Endothelial cell of umbilical vein (primary cell): ENCODE data around the gene MSH4. TPM values are rescaled to one million over a fixed set of nuclear protein-coding genes. Genes with fewer than 3 reads are reported as not detected.
A peak's percentile ranks its signal among the peaks of the same experiment; 100 is the strongest.

Source experiments
- BruUV-seq: library from RNA; stranded (reverse); fragments of 400-500 nt; replicated peaks from 2 replicates; lab custom pipeline; 2021; lab: Mats Ljungman, UMichigan
- CTCF ChIA-PET: fragments of 300-600, 350-600 bp; sonication (Branson Sonifier 250); formaldehyde crosslinking; loops from one replicate; lab custom pipeline; 2021; ENCODE audit warnings: antibody characterized with exemption, inconsistent platforms; lab: Charles Lee
- POLR2A ChIA-PET: fragments of 300-600, 350-600 bp; sonication (Branson Sonifier 250); formaldehyde crosslinking; loops from one replicate; lab custom pipeline; 2021; ENCODE audit warnings: antibody characterized with exemption, inconsistent platforms; lab: Charles Lee
- DNase-seq: peaks from one replicate; pipeline ENCODE4 v3.0.0-alpha.2; 2011; ENCODE audit warnings: low read depth, low spot score
- FAIRE-seq: peaks from 2 replicates; lab custom pipeline; 2011; peaks lifted over from hg19 to GRCh38; lab: Jason Lieb, UNC
- H2AFZ ChIP-seq: 2 replicates; pipeline ENCODE4 v1.6.0; 2012; ENCODE audit warnings: low read depth, low read length, control low read depth, inconsistent platforms
- H3K27ac ChIP-seq: 2 replicates; pipeline ENCODE4 v1.5.1; 2011; ENCODE audit warnings: low read depth, mild to moderate bottlenecking, control low read depth, low read length, moderate library complexity; ENCODE audit not compliant: insufficient read depth
- H3K27me3 ChIP-seq, 2 experiments: 2 replicates each; pipeline versions ENCODE4 v1.6.0 to v1.6.1; 2011; ENCODE audit warnings: low read length in 2 of 2, mixed read lengths in 1 of 2; ENCODE audit not compliant: control insufficient read depth in 2 of 2, insufficient read depth in 2 of 2
- H3K36me3 ChIP-seq, 2 experiments: 2 replicates in 1 of 2; 3 replicates in 1 of 2; pipeline ENCODE4 v1.5.1; 2011; ENCODE audit warnings: low read length in 2 of 2, mild to moderate bottlenecking in 1 of 2, moderate library complexity in 1 of 2; ENCODE audit not compliant: control insufficient read depth in 2 of 2, insufficient read depth in 2 of 2; ENCODE audit errors: extremely low read depth in 1 of 2
- H3K4me1 ChIP-seq: 3 replicates; pipeline ENCODE4 v1.5.1; 2011; ENCODE audit warnings: mild to moderate bottlenecking, low read length; ENCODE audit not compliant: control insufficient read depth, insufficient read depth; ENCODE audit errors: extremely low read depth
- H3K4me2 ChIP-seq: 2 replicates; pipeline ENCODE4 v1.6.1; 2011; ENCODE audit warnings: low read length, control low read depth, mixed read lengths; ENCODE audit not compliant: insufficient read depth
- H3K4me3 ChIP-seq, 3 experiments: fragments of 200-600 bp in 1 of 3; sonication (generic), shearing (Covaris generic) in 1 of 3; replicated peaks in 1 of 3; 2 replicates each; pipeline ENCODE4 v1.5.1; 2011 to 2016; ENCODE audit warnings: control low read depth in 3 of 3, low read length in 3 of 3, mild to moderate bottlenecking in 2 of 3, inconsistent platforms in 1 of 3, low read depth in 1 of 3, moderate library complexity in 1 of 3; ENCODE audit not compliant: insufficient read depth in 1 of 3
- H3K79me2 ChIP-seq: 2 replicates; pipeline ENCODE4 v1.6.0; 2012; ENCODE audit warnings: low read length, inconsistent platforms; ENCODE audit not compliant: control insufficient read depth, insufficient read depth
- H3K9ac ChIP-seq: replicated peaks from 2 replicates; pipeline ENCODE3; 2011; ENCODE audit warnings: low read length, control low read depth; ENCODE audit not compliant: insufficient read depth; ENCODE audit errors: extremely low read depth
- H3K9me1 ChIP-seq: replicated peaks from 3 replicates; pipeline ENCODE4 v1.6.0; 2011; ENCODE audit warnings: mild to moderate bottlenecking, low read length; ENCODE audit not compliant: control insufficient read depth, insufficient read depth; ENCODE audit errors: extremely low read depth
- H3K9me3 ChIP-seq: replicated peaks from 2 replicates; pipeline ENCODE4 v1.5.1; 2012; ENCODE audit warnings: low read length, inconsistent platforms; ENCODE audit not compliant: control insufficient read depth, insufficient read depth
- H4K20me1 ChIP-seq: replicated peaks from 2 replicates; pipeline ENCODE3; 2011; ENCODE audit warnings: mild to moderate bottlenecking, low read length; ENCODE audit not compliant: control insufficient read depth, insufficient read depth; ENCODE audit errors: extremely low read depth
- CTCF ChIP-seq, 2 donors: IDR thresholded peaks; 1 replicate in 1 of 2; 2 replicates in 1 of 2; pipeline ENCODE4 v1.5.1; 2011; ENCODE audit warnings: low read length in 2 of 2, mild to moderate bottlenecking in 2 of 2, moderate library complexity in 2 of 2, control low read depth in 1 of 2, inconsistent platforms in 1 of 2, low read depth in 1 of 2; ENCODE audit not compliant: insufficient read depth in 1 of 2; ENCODE audit errors: extremely low read depth in 1 of 2
- FOS ChIP-seq: IDR thresholded peaks from 2 replicates; pipeline ENCODE4 v1.6.1; 2011; ENCODE audit warnings: mild to moderate bottlenecking, low read length, moderate library complexity, borderline replicate concordance; ENCODE audit not compliant: insufficient read depth
- JUN ChIP-seq: IDR thresholded peaks from 2 replicates; pipeline ENCODE4 v1.6.1; 2011; ENCODE audit warnings: borderline replicate concordance, low read depth; ENCODE audit not compliant: insufficient read length, insufficient read depth
- POLR2A ChIP-seq: IDR thresholded peaks from 2 replicates; pipeline ENCODE4 v1.6.1; 2012; ENCODE audit warnings: low read depth, mild to moderate bottlenecking, control low read depth, low read length
- dilution Hi-C: fragments of 300-500 bp; cut with MboI; formaldehyde crosslinking; loops from one replicate; pipeline ENCODE4 v1.15.0; 2019; ENCODE audit warnings: low sequenced_read_pairs; ENCODE audit not compliant: extremely low pct_ligation_motif_present
- intact Hi-C: fragments of 100-400 bp; cut with micrococcal nuclease; formaldehyde crosslinking; loops from one replicate; pipeline ENCODE4 v1.10.0; 2022
- polyA plus RNA-seq, 4 experiments: library from polyadenylated mRNA; depleted of rRNA in 3 of 4; stranded (reverse) in 3 of 4; unstranded in 1 of 4; fragments of >200 nt; gene quantifications; 2 replicates each; pipeline versions ENCODE4 v1.2.1 to v1.2.3, GENCODE V29; 2011 to 2012; ENCODE audit warnings: missing spikeins in 1 of 4
- total RNA-seq: library from RNA; stranded (reverse); gene quantifications from 2 replicates; pipeline ENCODE4 v1.2.3, GENCODE V29; 2021

Gene MSH4
- total and polyA plus RNA-seq, 2 donors (not counting 3 experiments of a cell fraction or from before 2014, with no cell fraction given) = 0.01 to 0.29 TPM

GRCh38 chr1:75765697-75766355 is 30.9 kb upstream of the MSH4 start:
- no peaks in the 10 kb centered on the region for H3K27me3 ChIP-seq
- intact Hi-C loops (loop anchor here (1.0 to 2.0 kb wide), 2 partner anchors 20 to 41 kb away; partner anchors contain the start of genes ACADM and RABGGTB), dilution Hi-C loops (no loop called here)
- no peak overlapping the region for H2AFZ ChIP-seq
- peak overlapping the region; percentile 86 for H3K27ac ChIP-seq
- peaks cover 14% of the 10 kb centered on the region for H3K4me1 ChIP-seq
- H3K79me2 ChIP-seq = no peaks in the 10 kb centered on the region
- BruUV-seq = TSS peak; percentile 98
- ChIA-PET CTCF (interaction anchor here (0.7 kb wide), 1 partner anchor 13 kb away, joined by 3 read pairs; no protein-coding TSS in a partner anchor), POLR2A (interaction anchor here (0.6 to 1.2 kb wide), 2 partner anchors 20 to 96 kb away, joined by 3 to 4 read pairs; no protein-coding TSS in a partner anchor)
- FAIRE-seq (peak; percentile 54), DNase-seq (peak; percentile 78)
- H3K9ac ChIP-seq = peak overlapping the region; percentile 34
- no peaks in the 10 kb centered on the region for H4K20me1 ChIP-seq
- TF ChIP-seq FOS = peak; percentile 82
- TF ChIP-seq POLR2A = no peak
- peak; percentile 89 for TF ChIP-seq JUN
- H3K36me3 ChIP-seq = no peaks in the 10 kb centered on the region
- H3K9me3 ChIP-seq = no peaks in the 10 kb centered on the region
- H3K4me3 ChIP-seq = peak overlapping the region in 1 of 3 experiments; percentile 27
- no peaks in the 10 kb centered on the region for H3K9me1 ChIP-seq
- peak overlapping the region; percentile 87 for H3K4me2 ChIP-seq

- H3K79me2 ChIP-seq = no peaks in the 10 kb centered on the region
- H3K27me3 ChIP-seq = no peaks in the 10 kb centered on the region
- TF ChIP-seq FOS (no peak), POLR2A (no peak), CTCF (IDR thresholded peaks at IDR 0.05; ENCODE audit: extremely low read depth in 1 of 2, insufficient read depth in 1 of 2, low read depth in 1 of 2, low read length in 2 of 2) (no peak)
- FAIRE-seq (no peak), DNase-seq (no peak)
- no peak overlapping the region for H2AFZ ChIP-seq
- H3K27ac ChIP-seq = no peak overlapping the region
- H3K9me3 ChIP-seq = no peaks in the 10 kb centered on the region
- H3K4me3 ChIP-seq = no peak overlapping the region
- ChIA-PET CTCF (interaction anchor here (0.6 to 2.0 kb wide), 3 partner anchors 15 to 37 kb away, joined by 3 to 8 read pairs (median 3); partner anchors contain the start of gene RABGGTB), POLR2A (no interaction called here)
- dilution Hi-C loops (no loop called here), intact Hi-C loops (no loop called here)
- no peaks in the 10 kb centered on the region for H3K36me3 ChIP-seq
- H3K9me1 ChIP-seq = no peaks in the 10 kb centered on the region
- peaks cover 14% of the 10 kb centered on the region for H3K4me1 ChIP-seq
- H4K20me1 ChIP-seq = no peaks in the 10 kb centered on the region
- no peak overlapping the region for H3K4me2 ChIP-seq
- no peak overlapping the region for H3K9ac ChIP-seq
- no TSS peak for BruUV-seq
These were observed 28.7 kb upstream of the MSH4 start for GRCh38 chr1:75768016-75768415.
